Measurements from ENCODE around the gene SCD5. TPM values are rescaled to one million over a fixed set of nuclear protein-coding genes. Genes with fewer than 3 reads are reported as not detected.

Gene SCD5
- total and polyA plus RNA-seq, 2 of the 8 experiments (the other 6 are each of a cell fraction or from before 2014, with no cell fraction given): 0.92 to 1.2 TPM

DNA sequence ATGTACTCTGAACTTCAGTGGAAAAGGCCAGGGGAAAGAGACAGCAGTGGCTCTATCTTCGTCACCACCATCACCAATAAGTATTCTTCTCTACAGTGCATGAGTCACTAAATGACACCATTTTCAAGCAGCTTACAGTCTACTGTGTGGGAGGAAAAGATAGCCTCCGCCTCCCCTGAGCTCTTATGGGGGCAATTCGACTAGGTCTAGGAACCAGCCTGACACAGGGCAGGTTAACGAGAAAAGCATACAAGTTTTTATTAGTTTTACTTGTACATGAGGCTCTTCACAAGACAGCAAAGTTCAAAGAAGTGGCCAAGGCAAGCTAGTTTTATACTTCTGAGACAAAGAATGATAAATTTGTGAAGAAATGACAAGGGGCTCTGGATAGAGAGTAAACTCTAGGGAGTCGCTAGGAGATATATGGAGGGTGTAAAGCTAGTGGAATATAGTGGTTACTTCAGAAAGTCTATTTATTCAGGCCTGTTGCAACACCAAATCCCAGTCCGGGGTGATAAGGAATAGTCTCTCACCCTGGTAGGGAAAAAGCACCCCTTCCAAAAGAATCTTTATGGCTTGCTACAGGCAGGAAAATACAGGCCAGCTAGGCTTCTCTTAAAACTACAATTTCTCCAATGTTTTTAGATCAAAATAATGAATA lies 49.7 kb downstream of the SCD5 start:
- H3K9ac ChIP-seq (replicated peaks in 1 of 4; ENCODE audit: extremely low read depth in 1 of 4, low read depth in 3 of 4, low read length in 3 of 4): no peak overlapping the region
- no peak overlapping the region for H4K5ac ChIP-seq (ENCODE audit: insufficient read length, low read depth, low read length)
- H3K23ac ChIP-seq (ENCODE audit: insufficient read length): no peak overlapping the region
- POLR2A ChIA-PET (ENCODE audit: partially characterized antibody): interaction anchor here (1.3 kb wide), 2 partner anchors 32 to 33 kb away, joined by 3 read pairs; no protein-coding TSS in a partner anchor
- no peaks in the 10 kb centered on the region for H3K9me3 ChIP-seq (ENCODE audit: insufficient read depth in 2 of 2, low read depth in 1 of 2, low read length in 1 of 2)
- no peak for DNase-seq (ENCODE audit: low read depth in 1 of 2, low spot score in 2 of 2)
- no peak overlapping the region for H2BK15ac ChIP-seq (ENCODE audit: low read length)
- peaks cover 0 to 7% (median 3%) of the 10 kb centered on the region in 4 experiments; a peak in 4 of 7 replicates for H3K4me1 ChIP-seq (replicated peaks in 1 of 4; ENCODE audit: control insufficient read depth in 3 of 4, insufficient read depth in 4 of 4, low read length in 3 of 4)
- no peak overlapping the region for H2AK5ac ChIP-seq (ENCODE audit: low read depth, low read length)
- no peak overlapping the region for H3K4ac ChIP-seq (replicated peaks; ENCODE audit: insufficient read length, low read depth, low read length)
- H4K20me1 ChIP-seq (replicated peaks in 1 of 2; ENCODE audit: control insufficient read depth in 1 of 2, insufficient read depth in 2 of 2, low read length in 2 of 2): no peaks in the 10 kb centered on the region
- H2BK20ac ChIP-seq (ENCODE audit: low read length): no peak overlapping the region
- H4K8ac ChIP-seq (ENCODE audit: extremely low read depth, insufficient read depth, low read length): no peak overlapping the region
- no peak overlapping the region for H2BK12ac ChIP-seq (ENCODE audit: low read depth, low read length)
- no peak overlapping the region for H3K4me3 ChIP-seq (ENCODE audit: extremely low read depth in 1 of 4, insufficient read depth in 2 of 4, low read depth in 3 of 4, low read length in 4 of 4)
- no peak overlapping the region for H2AFZ ChIP-seq (ENCODE audit: low read length)
- no peak overlapping the region for H3K14ac ChIP-seq (ENCODE audit: insufficient read length)
- no peaks in the 10 kb centered on the region for H3K27me3 ChIP-seq (replicated peaks in 1 of 4; ENCODE audit: control insufficient read depth in 3 of 4, extremely low read depth in 1 of 4, insufficient read depth in 3 of 4, low read length in 3 of 4)
- H3K79me1 ChIP-seq (ENCODE audit: low read depth, low read length): no peaks in the 10 kb centered on the region
- 89% methylated on average over 6 of the region's 6 CpGs; no CpG with 5 or more reads in 1 of the 2 experiments for WGBS, 2 experiments (ENCODE audit: extremely low coverage in 1 of 2, insufficient coverage in 1 of 2, insufficient read length in 1 of 2, insufficient replicate concordance in 2 of 2, low coverage in 1 of 2, low lambda C conversion rate in 2 of 2, missing lambda C conversion rate in 1 of 2)
- H3K18ac ChIP-seq (ENCODE audit: extremely low read depth, low read length): no peak overlapping the region
- no peaks in the 10 kb centered on the region for H3K36me3 ChIP-seq (ENCODE audit: control insufficient read depth in 2 of 4, insufficient read depth in 4 of 4, low read length in 3 of 4)
- no peak overlapping the region for H4K91ac ChIP-seq (replicated peaks; ENCODE audit: insufficient read length, low read length)
- CTCF ChIA-PET (ENCODE audit: partially characterized antibody): interaction anchor here (1.4 to 5.6 kb wide), 6 partner anchors 10 to 101 kb away, joined by 3 to 47 read pairs (median 4); no protein-coding TSS in a partner anchor
- no peaks in the 10 kb centered on the region for H3K79me2 ChIP-seq (ENCODE audit: control insufficient read depth in 1 of 2, insufficient read depth in 2 of 2, low read length in 2 of 2)
- no peak overlapping the region for H2BK120ac ChIP-seq (replicated peaks; ENCODE audit: low read depth, low read length)
- no peaks in the 10 kb centered on the region; the same call in 1 of the 2 replicates for H3K23me2 ChIP-seq (ENCODE audit: low read depth, low read length)
- H3K56ac ChIP-seq (replicated peaks; ENCODE audit: insufficient read length, low read depth, low read length): no peak overlapping the region
- H3K27ac ChIP-seq (ENCODE audit: low read depth, low read length): no peak overlapping the region
- no peak overlapping the region for H2BK5ac ChIP-seq (ENCODE audit: low read depth, low read length)
- no peak overlapping the region for H3K4me2 ChIP-seq (ENCODE audit: insufficient read depth in 1 of 2, low read depth in 2 of 2, low read length in 2 of 2)
- no peak for FAIRE-seq
- no peak for TF ChIP-seq CBX8 (IDR thresholded peaks at IDR 0.05; ENCODE audit: borderline replicate concordance, low read depth, low read length)
- TF ChIP-seq TCF12 (IDR thresholded peaks at IDR 0.05; ENCODE audit: low read depth, low read length): no peak
- no peak for TF ChIP-seq SUZ12 (IDR thresholded peaks at IDR 0.05; ENCODE audit: low read length)
- no peak for TF ChIP-seq GABPA (IDR thresholded peaks at IDR 0.05; ENCODE audit: borderline replicate concordance, insufficient read depth, low read length)
- no peak for TF ChIP-seq KDM1A (IDR thresholded peaks at IDR 0.05; ENCODE audit: borderline replicate concordance, low read length)
- no peak for TF ChIP-seq RNF2 (IDR thresholded peaks at IDR 0.05; ENCODE audit: borderline replicate concordance, low read depth, low read length, missing control alignments, poor library complexity, severe bottlenecking)
- TF ChIP-seq, protein P1, sequence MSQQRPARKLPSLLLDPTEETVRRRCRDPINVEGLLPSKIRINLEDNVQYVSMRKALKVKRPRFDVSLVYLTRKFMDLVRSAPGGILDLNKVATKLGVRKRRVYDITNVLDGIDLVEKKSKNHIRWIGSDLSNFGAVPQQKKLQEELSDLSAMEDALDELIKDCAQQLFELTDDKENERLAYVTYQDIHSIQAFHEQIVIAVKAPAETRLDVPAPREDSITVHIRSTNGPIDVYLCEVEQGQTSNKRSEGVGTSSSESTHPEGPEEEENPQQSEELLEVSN (IDR thresholded peaks at IDR 0.05): no peak
- TF ChIP-seq SIRT6 (IDR thresholded peaks at IDR 0.05; ENCODE audit: low read length): no peak
- no peak for TF ChIP-seq BACH1 (IDR thresholded peaks at IDR 0.05; ENCODE audit: low read length)
- no peak for TF ChIP-seq TEAD4 (IDR thresholded peaks at IDR 0.05; ENCODE audit: low read depth, low read length)
- no peak for TF ChIP-seq RFX5 (IDR thresholded peaks at IDR 0.05; ENCODE audit: borderline replicate concordance, low read depth, low read length)
- TF ChIP-seq SIN3A (conservative IDR thresholded peaks at IDR 0.05 in 1 of 2, IDR thresholded peaks at IDR 0.05 in 1 of 2; ENCODE audit: low read depth in 1 of 2, low read length in 2 of 2): no peak
